ENCODE data around the gene CLDN9.

CLDN9 gene

GRCh38 chr16:2992383-2993081 is 20.2 kb upstream of the CLDN9 start:
- no peak for ATAC-seq

GRCh38 chr16:2996298-2996697 is 16.4 kb upstream of the CLDN9 start:
- ATAC-seq: no peak
- TF ChIP-seq CSRNP3 (CRISPR knock-in tag; IDR thresholded peaks at IDR 0.05): no peak
- TF ChIP-seq CSDC2 (CRISPR knock-in tag; IDR thresholded peaks at IDR 0.05): no peak
- TF ChIP-seq ZNF8 (CRISPR knock-in tag; IDR thresholded peaks at IDR 0.05): no peak
- TF ChIP-seq ISL1 (CRISPR knock-in tag; IDR thresholded peaks at IDR 0.05): no peak
- no peak for TF ChIP-seq CREB5 (CRISPR knock-in tag; IDR thresholded peaks at IDR 0.05; ENCODE audit: low read depth)
- TF ChIP-seq TOX (CRISPR knock-in tag; IDR thresholded peaks at IDR 0.05; ENCODE audit: borderline replicate concordance): no peak
- no peak for TF ChIP-seq OSR1 (CRISPR knock-in tag; IDR thresholded peaks at IDR 0.05)
- TF ChIP-seq ZC3H10 (CRISPR knock-in tag; IDR thresholded peaks at IDR 0.05): no peak
- no peak for TF ChIP-seq POU6F1 (CRISPR knock-in tag; IDR thresholded peaks at IDR 0.05; ENCODE audit: borderline replicate concordance, low read depth)
- no peak for TF ChIP-seq ARNTL (CRISPR knock-in tag; IDR thresholded peaks at IDR 0.05; ENCODE audit: borderline replicate concordance, low read depth)
- TF ChIP-seq ZFP3 (CRISPR knock-in tag; IDR thresholded peaks at IDR 0.05): no peak
- TF ChIP-seq GLIS3 (CRISPR knock-in tag; IDR thresholded peaks at IDR 0.05): no peak
- no peak for TF ChIP-seq PATZ1 (CRISPR knock-in tag; IDR thresholded peaks at IDR 0.05; ENCODE audit: borderline replicate concordance)
- no peak for TF ChIP-seq ZFP30 (CRISPR knock-in tag; IDR thresholded peaks at IDR 0.05)

More at GRCh38 chr16:2992383-2993081, 20.2 kb upstream of the CLDN9 start:
- TF ChIP-seq GLIS3 (CRISPR knock-in tag; IDR thresholded peaks at IDR 0.05): no peak
- TF ChIP-seq ARNTL (CRISPR knock-in tag; IDR thresholded peaks at IDR 0.05; ENCODE audit: borderline replicate concordance, low read depth): no peak
- TF ChIP-seq RARB (CRISPR knock-in tag; IDR thresholded peaks at IDR 0.05): no peak
- TF ChIP-seq ISL1 (CRISPR knock-in tag; IDR thresholded peaks at IDR 0.05): no peak
- TF ChIP-seq ZFP30 (CRISPR knock-in tag; IDR thresholded peaks at IDR 0.05): no peak
- no peak for TF ChIP-seq POU6F1 (CRISPR knock-in tag; IDR thresholded peaks at IDR 0.05; ENCODE audit: borderline replicate concordance, low read depth)
- TF ChIP-seq BACH2 (CRISPR knock-in tag; IDR thresholded peaks at IDR 0.05; ENCODE audit: borderline replicate concordance): no peak
- no peak for TF ChIP-seq ZFP3 (CRISPR knock-in tag; IDR thresholded peaks at IDR 0.05)

- ATAC-seq: no peak
- no peak for TF ChIP-seq ZC3H10 (CRISPR knock-in tag; IDR thresholded peaks at IDR 0.05)
- TF ChIP-seq RARB (CRISPR knock-in tag; IDR thresholded peaks at IDR 0.05): no peak
- no peak for TF ChIP-seq TCF4 (CRISPR knock-in tag; IDR thresholded peaks at IDR 0.05; ENCODE audit: borderline replicate concordance)
- no peak for TF ChIP-seq CSDC2 (CRISPR knock-in tag; IDR thresholded peaks at IDR 0.05)
- TF ChIP-seq PPARA (CRISPR knock-in tag; IDR thresholded peaks at IDR 0.05; ENCODE audit: borderline replicate concordance): no peak
- no peak for TF ChIP-seq CSRNP3 (CRISPR knock-in tag; IDR thresholded peaks at IDR 0.05)
- TF ChIP-seq GLIS3 (CRISPR knock-in tag; IDR thresholded peaks at IDR 0.05): no peak
- TF ChIP-seq ZNF70 (CRISPR knock-in tag; IDR thresholded peaks at IDR 0.05): no peak
- no peak for TF ChIP-seq ZFP3 (CRISPR knock-in tag; IDR thresholded peaks at IDR 0.05)
- TF ChIP-seq OSR1 (CRISPR knock-in tag; IDR thresholded peaks at IDR 0.05): no peak
- TF ChIP-seq TSHZ2 (CRISPR knock-in tag; IDR thresholded peaks at IDR 0.05): no peak
- TF ChIP-seq ZFP30 (CRISPR knock-in tag; IDR thresholded peaks at IDR 0.05): no peak
- no peak for TF ChIP-seq TOX (CRISPR knock-in tag; IDR thresholded peaks at IDR 0.05; ENCODE audit: borderline replicate concordance)
- no peak for TF ChIP-seq PATZ1 (CRISPR knock-in tag; IDR thresholded peaks at IDR 0.05; ENCODE audit: borderline replicate concordance)
Observed at GRCh38 chr16:2999929-3000328, 12.8 kb upstream of the CLDN9 start.

All from SK-N-SH treated with all-trans-retinoic acid at 6 μM for 48 hours (cell line).